Panc1 (cell line): ENCODE measurements around the gene FILIP1L. TPM values are rescaled to one million over a fixed set of nuclear protein-coding genes. Genes with fewer than 3 reads are reported as not detected.

Source experiments
- ATAC-seq: fragments of 200-7000 bp; cut with Tn5 transposase; 2 replicates; pipeline ENCODE4 v1.9.1; 2020; ENCODE audit warnings: mild to moderate bottlenecking, moderate library complexity
- BruUV-seq: library from RNA; stranded (reverse); fragments of 400-500 nt; replicated peaks from 2 replicates; lab custom pipeline; 2021; lab: Mats Ljungman, UMichigan
- CTCF ChIA-PET: fragments of 300-600 bp; sonication (Branson Sonifier 250); formaldehyde crosslinking; loops from one replicate; lab custom pipeline; 2022; ENCODE audit warnings: antibody characterized with exemption; lab: Charles Lee
- POLR2A ChIA-PET: fragments of 300-600 bp; sonication (Branson Sonifier 250); formaldehyde crosslinking; loops from one replicate; lab custom pipeline; 2022; ENCODE audit warnings: antibody characterized with exemption; lab: Charles Lee
- DNase-seq: peaks from one replicate; pipeline ENCODE4 v3.0.0-alpha.2; 2010; ENCODE audit warnings: low read depth, low spot score
- H3K27ac ChIP-seq: 2 replicates; pipeline ENCODE4 v1.5.1; 2011; ENCODE audit warnings: mild to moderate bottlenecking, low read length, inconsistent platforms
- H3K27me3 ChIP-seq: fragments of 200-500 bp; sonication (Bioruptor generic); 2 replicates; pipeline ENCODE4 v1.6.0; 2014; ENCODE audit warnings: low read length, inconsistent platforms; ENCODE audit not compliant: control insufficient read depth, insufficient read depth
- H3K36me3 ChIP-seq: fragments of 200-500 bp; sonication (Bioruptor generic); 2 replicates; pipeline ENCODE4 v1.5.1; 2014; ENCODE audit warnings: inconsistent platforms, mild to moderate bottlenecking, low read length, moderate library complexity; ENCODE audit not compliant: control insufficient read depth, insufficient read depth
- H3K4me1 ChIP-seq: 2 replicates; pipeline ENCODE4 v1.5.1; 2011; ENCODE audit warnings: inconsistent platforms, mild to moderate bottlenecking, low read length, moderate library complexity; ENCODE audit not compliant: control insufficient read depth, insufficient read depth
- H3K4me3 ChIP-seq, 2 experiments: 2 replicates each; pipeline ENCODE4 v1.5.1; 2011 to 2012; ENCODE audit warnings: low read depth in 2 of 2, low read length in 2 of 2, mild to moderate bottlenecking in 2 of 2, inconsistent platforms in 1 of 2, moderate library complexity in 1 of 2
- H3K9me3 ChIP-seq: fragments of 200-500 bp; sonication (Bioruptor generic); 2 replicates; pipeline ENCODE4 v1.5.1; 2014; ENCODE audit warnings: low read depth, mild to moderate bottlenecking, inconsistent platforms, low read length, moderate library complexity; ENCODE audit not compliant: control insufficient read depth, insufficient read depth
- CTCF ChIP-seq: fragments of 450-650 bp; IDR thresholded peaks from 2 replicates; pipeline ENCODE4 v1.5.1; 2017; ENCODE audit warnings: mild to moderate bottlenecking
- POLR2AphosphoS5 ChIP-seq: IDR thresholded peaks from 2 replicates; pipeline ENCODE4 v1.6.1; 2012; ENCODE audit warnings: mild to moderate bottlenecking, low read depth, low read length, moderate library complexity
- REST ChIP-seq, 2 experiments: IDR thresholded peaks; 2 replicates each; pipeline ENCODE4 v1.6.1; 2011 to 2012; ENCODE audit warnings: low read depth in 2 of 2, control low read depth in 1 of 2, low read length in 1 of 2, mild to moderate bottlenecking in 1 of 2, moderate library complexity in 1 of 2; ENCODE audit not compliant: insufficient read depth in 1 of 2
- SIN3A ChIP-seq: IDR thresholded peaks from 2 replicates; pipeline ENCODE4 v1.6.1; 2012; ENCODE audit warnings: low read depth, mild to moderate bottlenecking, low read length, moderate library complexity, borderline replicate concordance; ENCODE audit not compliant: insufficient read depth
- TCF7L2 ChIP-seq: IDR thresholded peaks from 2 replicates; pipeline ENCODE4 v1.6.1; 2011; ENCODE audit warnings: mild to moderate bottlenecking, low read depth, low read length, inconsistent platforms
- in situ Hi-C: cut with HindIII; loops from 2 replicates; pipeline ENCODE4 v1.10.0; 2016; ENCODE audit warnings: low sequenced_read_pairs, low pct_unique_long_range_greater_than_20kb
- intact Hi-C: fragments of 100-400 bp; cut with micrococcal nuclease; formaldehyde crosslinking; loops from one replicate; pipeline ENCODE4 v1.10.0; 2022; ENCODE audit not compliant: unreplicated experiment
- total RNA-seq: library from RNA; stranded (reverse); gene quantifications from one replicate; pipeline ENCODE4 v1.2.1, GENCODE V29; 2021; ENCODE audit not compliant: unreplicated experiment

Gene FILIP1L
- total RNA-seq, 1 experiment from 2014 or later, result 3.2 TPM

- CTCF ChIA-PET, result no interaction called here
- POLR2A ChIA-PET, result no interaction called here
- BruUV-seq, result no TSS peak
- ATAC-seq, result no peak
- H3K9me3 ChIP-seq, result no peaks in the 10 kb centered on the region
- DNase-seq, result no peak
- H3K27ac ChIP-seq, result no peak overlapping the region
- H3K36me3 ChIP-seq, result no peaks in the 10 kb centered on the region
- intact Hi-C loops (no loop called here), in situ Hi-C loops (no loop called here)
- no peaks in the 10 kb centered on the region for H3K27me3 ChIP-seq
- TF ChIP-seq CTCF, result no peak
- TF ChIP-seq TCF7L2, result no peak
- TF ChIP-seq POLR2AphosphoS5, result no peak
- TF ChIP-seq SIN3A, result no peak
- no peaks in the 10 kb centered on the region for H3K4me1 ChIP-seq
- no peak overlapping the region for H3K4me3 ChIP-seq
Observed at GRCh38 chr3:99863588-99863987, 250.7 kb downstream of the FILIP1L start.

- ATAC-seq (no peak), DNase-seq (no peak)
- H3K27me3 ChIP-seq, result no peaks in the 10 kb centered on the region
- no peaks in the 10 kb centered on the region for H3K4me1 ChIP-seq
- no TSS peak for BruUV-seq
- in situ Hi-C loops, result no loop called here
- no peaks in the 10 kb centered on the region for H3K36me3 ChIP-seq
- TF ChIP-seq REST (IDR thresholded peaks at IDR 0.05; ENCODE audit: insufficient read depth in 1 of 2, low read depth in 2 of 2, low read length in 1 of 2), result no peak
- no peak for TF ChIP-seq SIN3A
- no peak for TF ChIP-seq TCF7L2
- H3K9me3 ChIP-seq, result no peaks in the 10 kb centered on the region
- H3K4me3 ChIP-seq, result no peak overlapping the region
- CTCF ChIA-PET, result no interaction called here
- no peak overlapping the region for H3K27ac ChIP-seq
- intact Hi-C loops, result no loop called here
- POLR2A ChIA-PET, result no interaction called here
Observed at GRCh38 chr3:99863002-99863401, 251.3 kb downstream of the FILIP1L start.

- POLR2A ChIA-PET, result no interaction called here
- BruUV-seq, result no TSS peak
- Histone ChIP-seq H3K27ac (no peak overlapping the region), H3K27me3 (no peaks in the 10 kb centered on the region), H3K36me3 (no peaks in the 10 kb centered on the region), H3K9me3 (no peaks in the 10 kb centered on the region), H3K4me3 (no peak overlapping the region), H3K4me1 (no peaks in the 10 kb centered on the region)
- in situ Hi-C loops (no loop called here), intact Hi-C loops (no loop called here)
- CTCF ChIA-PET, result no interaction called here
- TF ChIP-seq POLR2AphosphoS5, result no peak
- TF ChIP-seq TCF7L2, result no peak
- no peak for TF ChIP-seq CTCF
- no peak for TF ChIP-seq REST (IDR thresholded peaks at IDR 0.05; ENCODE audit: insufficient read depth in 1 of 2, low read depth in 2 of 2, low read length in 1 of 2)
- TF ChIP-seq SIN3A, result no peak
- DNase-seq (no peak), ATAC-seq (no peak; the same call in 1 of the 2 replicates)
Observed at GRCh38 chr3:99862208-99862607, 252.1 kb downstream of the FILIP1L start.
